Right ventricle myocardium inferior (tissue), 1 donor: ENCODE measurements around the gene CDK17. TPM values are rescaled to one million over a fixed set of nuclear protein-coding genes. Genes with fewer than 3 reads are reported as not detected.

Source experiments
- ATAC-seq: fragments of 200-7000 bp; cut with Tn5 transposase; one replicate; pipeline ENCODE4 v1.9.1; 2020; ENCODE audit warnings: mild to moderate bottlenecking, moderate library complexity
- DNase-seq: peaks from one replicate; pipeline ENCODE4 v3.0.0; 2021; ENCODE audit errors: missing footprints
- intact Hi-C: fragments of 100-400 bp; cut with DNase I; formaldehyde crosslinking; loops from one replicate; pipeline ENCODE4 v1.11.0; 2022
- total RNA-seq: library from RNA; stranded (reverse); fragmentation: NEBNext Ultra II Directional; extraction: Animal tissue kit (Norgen Biotek cat#: 25700); gene quantifications from one replicate; pipeline ENCODE4 v1.2.1, GENCODE V29; 2021
- donor health status: DM: no; HTN: yes; CAD: no; lungs with severe emphysema.

CDK17 gene
- total RNA-seq, 1 donor from 2014 or later: 16.0 TPM

DNA sequence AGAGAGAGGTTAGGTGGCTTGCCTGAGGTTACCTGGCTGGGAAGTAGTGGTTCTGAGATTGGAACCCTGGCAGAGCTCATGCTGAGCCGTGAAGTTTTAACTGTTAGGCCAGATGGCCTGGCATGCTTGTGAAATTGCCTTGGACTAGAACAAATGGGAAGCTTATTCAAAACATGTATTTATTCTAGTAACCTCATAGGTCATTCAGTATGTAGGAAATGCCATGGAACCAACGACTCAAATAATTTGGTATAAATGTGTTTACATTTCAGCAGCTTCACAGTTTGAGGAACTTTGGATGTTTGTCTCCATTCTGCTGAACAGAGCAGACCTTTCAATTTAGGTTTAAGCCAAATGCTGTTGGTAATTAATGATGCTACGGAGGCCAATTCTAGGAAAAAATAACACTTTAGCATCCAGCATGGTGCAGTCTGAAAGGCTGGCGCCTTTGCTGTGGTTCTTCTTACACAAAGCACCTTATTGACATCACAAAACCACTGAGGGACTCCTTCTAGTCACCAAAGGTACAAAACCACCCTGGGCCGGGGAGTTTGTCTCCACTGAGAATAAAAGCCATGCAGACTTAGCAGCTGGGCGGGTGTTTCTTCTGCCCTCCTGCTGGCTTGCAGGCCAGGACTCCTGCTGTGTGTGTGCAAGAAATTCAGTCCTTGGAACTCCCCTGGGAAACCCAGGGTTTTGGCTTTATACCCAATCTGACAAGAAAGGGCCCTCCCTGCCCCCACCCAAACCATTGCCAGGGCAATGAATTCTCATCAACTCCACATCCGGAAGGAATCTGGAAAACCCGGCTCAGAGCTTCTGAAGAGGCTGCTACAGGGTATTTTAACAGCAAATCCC lies 141.9 kb downstream of the CDK17 start:
- ATAC-seq (peak; percentile 62), DNase-seq (peak; percentile 78)
- intact Hi-C loops: no loop called here

DNA sequence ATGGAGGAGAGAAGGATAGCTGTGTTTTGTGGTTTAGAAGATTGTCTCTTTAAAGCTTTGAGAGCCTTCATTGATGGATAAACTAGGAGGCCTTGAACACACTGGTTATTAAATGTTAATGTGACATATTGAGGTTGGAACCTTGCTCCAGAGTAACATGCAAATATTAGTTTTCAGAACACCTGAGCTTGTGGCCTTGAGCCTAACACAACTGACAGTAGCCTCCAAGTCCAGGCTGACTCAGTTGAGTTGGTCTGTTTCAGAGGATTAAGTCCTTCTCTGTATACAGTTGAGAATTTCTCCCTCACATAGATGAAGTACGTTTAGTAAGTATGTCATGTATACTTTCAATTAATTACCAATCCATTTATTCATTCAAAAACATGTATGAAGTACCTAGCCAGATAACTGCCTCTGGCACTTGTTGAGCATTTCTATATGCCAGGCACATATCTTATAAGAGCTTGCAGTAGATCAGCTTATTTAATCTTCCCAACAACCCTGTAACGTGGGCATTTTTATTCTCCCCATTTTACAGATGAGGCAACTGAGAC lies 142.6 kb downstream of the CDK17 start:
- intact Hi-C loops: no loop called here
- no peak for DNase-seq
- no peak for ATAC-seq

DNA sequence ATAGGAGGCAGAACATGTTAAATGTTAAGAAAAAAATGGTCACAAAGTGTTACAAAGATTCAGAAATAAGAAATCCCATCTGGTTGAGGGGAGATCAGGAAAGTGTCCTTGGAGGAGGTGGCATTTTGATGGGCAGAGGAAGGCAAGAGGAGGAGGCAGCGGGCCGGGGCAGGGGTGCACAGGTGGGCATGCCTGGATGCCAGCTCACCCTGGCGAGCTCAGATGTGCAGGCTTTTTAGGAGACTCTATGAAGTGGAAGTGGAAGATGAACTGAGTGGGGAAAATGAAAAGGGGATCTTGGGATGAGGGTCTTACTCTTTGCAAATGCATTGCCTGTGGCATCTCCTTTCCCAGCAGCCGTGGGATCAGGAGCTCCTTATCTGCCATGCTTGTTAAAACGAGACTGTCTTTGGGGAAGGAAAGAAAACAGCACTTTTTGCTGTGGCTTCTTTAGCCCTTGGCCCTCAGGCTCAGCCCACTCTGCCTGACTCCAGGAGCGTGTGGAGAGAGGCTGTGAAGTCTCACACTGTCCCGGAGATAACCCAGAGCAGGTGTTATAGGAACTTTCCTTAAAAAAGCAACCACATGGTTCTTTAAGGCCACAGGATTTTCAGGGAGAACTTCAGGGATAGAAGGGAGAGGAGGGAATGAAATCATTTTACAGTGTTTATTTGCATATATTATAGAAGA lies 143.4 kb downstream of the CDK17 start:
- no peak for ATAC-seq
- intact Hi-C loops: no loop called here
- no peak for DNase-seq

DNA sequence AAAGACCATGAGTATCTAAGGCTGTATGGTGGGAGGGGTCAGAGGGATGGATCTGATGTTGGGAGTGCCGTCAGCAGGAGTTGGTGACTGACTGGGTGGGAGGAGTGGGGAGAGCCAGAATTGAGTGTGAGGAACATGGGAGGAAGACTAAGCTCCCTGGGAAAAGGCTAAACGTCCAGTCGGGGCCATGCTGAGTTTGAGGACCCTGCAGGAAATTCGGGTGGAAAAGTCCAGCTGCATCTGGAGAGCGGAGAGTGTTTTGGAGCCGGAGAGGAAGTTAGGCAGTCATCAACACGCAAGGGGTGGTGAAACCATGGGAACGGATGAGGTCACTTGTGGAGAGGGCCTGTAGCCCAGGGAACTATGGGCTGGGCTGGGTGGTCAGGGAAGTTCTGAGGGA lies 145.2 kb downstream of the CDK17 start:
- intact Hi-C loops: no loop called here
- DNase-seq (no peak), ATAC-seq (peak; percentile 87)

DNA sequence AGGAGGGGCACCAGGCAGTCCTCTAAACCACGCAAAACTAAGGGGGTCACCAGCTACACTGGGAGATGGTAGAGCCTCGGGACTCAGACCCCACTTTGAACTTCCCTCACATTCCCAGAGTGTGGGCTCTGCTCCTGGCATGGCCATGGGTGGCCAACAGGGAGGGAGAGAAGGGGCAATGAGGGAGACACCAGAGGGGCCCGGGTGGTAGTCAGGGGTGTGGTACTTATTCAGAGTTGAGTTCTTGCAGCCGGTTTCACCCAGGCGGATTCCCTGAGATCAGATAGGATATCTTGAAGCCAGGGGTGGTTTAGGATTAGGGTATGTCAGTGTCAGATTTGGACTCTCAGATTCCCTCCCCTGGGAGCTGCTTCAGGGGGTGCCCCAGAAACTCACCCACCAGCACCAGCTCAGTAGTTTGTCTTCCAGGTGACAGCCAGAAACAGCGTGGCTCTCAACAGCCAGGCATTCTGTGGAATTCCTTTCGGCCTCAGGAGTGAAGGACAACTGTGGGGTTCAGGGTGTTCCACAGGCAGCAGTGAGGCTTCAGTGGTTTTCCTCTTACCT lies 150.0 kb downstream of the CDK17 start:
- ATAC-seq: no peak
- intact Hi-C loops: no loop called here
- no peak for DNase-seq

DNA sequence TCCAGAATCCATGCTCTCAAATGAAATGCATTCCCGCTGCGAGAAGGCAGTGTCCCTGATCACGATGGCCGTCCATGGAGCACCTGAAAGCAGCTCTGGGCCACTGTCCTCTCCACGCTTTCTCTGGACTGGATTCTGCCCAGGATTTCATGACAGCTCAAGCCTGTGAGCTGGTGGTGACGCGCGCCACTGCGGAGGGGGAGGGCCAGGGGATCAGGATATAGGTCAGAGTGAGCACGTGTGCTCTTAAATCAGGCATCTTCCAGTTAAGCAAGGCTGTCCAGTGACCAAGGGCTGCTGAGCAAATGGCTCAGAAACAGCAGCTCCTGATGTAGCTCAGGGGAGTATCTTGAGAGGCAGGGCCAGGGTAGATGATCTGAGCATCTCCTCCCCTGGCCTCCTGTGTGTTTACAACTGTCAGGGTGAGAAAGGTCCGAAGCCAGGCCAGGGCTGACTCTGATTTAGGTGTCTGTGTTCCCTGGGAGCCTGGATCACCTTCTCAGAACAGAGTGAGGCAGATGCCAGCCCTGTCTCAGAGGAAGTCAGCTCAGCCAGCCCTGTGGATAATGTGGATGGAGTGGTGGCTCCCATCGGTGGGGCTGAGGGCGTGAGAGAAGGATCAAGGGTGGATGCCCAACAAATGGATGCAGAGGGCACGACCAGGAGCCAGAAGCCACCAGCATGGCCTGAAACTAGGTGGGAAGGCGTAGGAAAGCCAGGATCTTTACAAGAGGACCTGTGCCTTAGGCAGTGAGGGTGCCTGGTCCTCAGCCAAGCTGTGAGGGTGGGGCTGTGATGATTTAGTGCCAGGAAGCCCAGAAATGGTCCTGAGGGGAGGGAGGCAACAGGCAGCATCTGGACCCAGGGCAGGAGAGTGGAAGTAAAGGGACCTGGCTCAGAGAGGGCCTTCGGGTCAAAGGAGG lies 150.8 kb downstream of the CDK17 start:
- intact Hi-C loops: no loop called here

DNA sequence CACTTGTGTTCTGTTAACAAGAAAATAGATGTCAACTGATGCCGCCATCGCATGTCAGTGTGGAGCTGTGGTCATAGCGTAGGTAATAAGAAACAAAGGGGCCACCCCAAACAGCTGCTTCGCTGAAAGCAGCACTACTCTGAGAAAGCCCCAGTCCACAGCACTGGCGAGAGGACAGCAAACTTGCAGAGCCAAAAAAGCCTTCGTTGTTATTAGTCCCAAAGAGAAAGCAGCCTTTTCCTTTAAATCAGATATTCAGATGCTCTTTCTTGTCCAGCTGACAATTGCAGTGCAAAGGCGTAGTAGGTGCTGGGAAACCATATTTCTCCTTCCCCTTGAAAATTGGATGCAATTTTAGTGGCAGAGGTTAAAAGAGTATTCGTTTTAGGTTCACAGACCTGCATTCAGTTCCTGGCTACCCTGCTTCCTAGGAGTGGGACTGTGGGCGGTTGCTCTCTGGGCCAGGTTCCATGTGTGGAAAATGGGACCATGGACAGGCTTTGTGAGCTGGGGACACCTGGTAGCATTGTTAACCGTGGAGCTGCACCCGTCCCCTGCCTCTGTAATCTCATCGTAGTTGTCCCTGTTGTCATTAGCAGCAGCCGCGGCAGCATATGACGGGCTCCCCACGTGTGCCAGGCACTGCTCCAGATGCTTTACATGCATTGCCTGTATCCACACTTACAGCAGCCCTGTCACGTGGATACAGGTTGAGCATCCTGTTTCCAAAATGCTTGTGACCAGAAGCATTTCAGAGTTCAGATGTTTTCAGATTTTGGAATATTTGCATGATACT lies 151.9 kb downstream of the CDK17 start:
- DNase-seq (no peak), ATAC-seq (peak; percentile 47)
- intact Hi-C loops: no loop called here

More for the DNA sequence above, 150.8 kb downstream of the CDK17 start:
- ATAC-seq (peak; percentile 84), DNase-seq (no peak)

DNA sequence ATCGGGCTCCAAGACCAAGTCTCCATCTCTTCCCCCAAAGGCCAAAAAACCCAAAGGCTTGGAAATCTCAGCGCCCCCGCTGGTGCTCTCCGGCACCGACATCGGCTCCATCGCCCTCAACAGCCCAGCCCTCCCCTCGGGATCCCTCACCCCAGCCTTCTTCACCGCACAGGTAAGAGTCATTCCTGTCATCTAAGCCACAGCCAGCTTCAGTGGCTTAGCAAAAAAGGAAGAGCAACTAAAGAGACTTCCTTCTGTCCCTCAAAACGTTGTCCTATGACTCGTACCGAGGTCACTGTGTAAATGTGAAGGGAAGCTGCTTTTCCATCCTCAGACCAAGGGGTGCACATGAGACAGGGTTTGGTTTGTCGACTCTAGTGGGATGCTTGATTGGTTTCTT lies 152.7 kb downstream of the CDK17 start:
- intact Hi-C loops: no loop called here
- DNase-seq (no peak), ATAC-seq (no peak)

DNA sequence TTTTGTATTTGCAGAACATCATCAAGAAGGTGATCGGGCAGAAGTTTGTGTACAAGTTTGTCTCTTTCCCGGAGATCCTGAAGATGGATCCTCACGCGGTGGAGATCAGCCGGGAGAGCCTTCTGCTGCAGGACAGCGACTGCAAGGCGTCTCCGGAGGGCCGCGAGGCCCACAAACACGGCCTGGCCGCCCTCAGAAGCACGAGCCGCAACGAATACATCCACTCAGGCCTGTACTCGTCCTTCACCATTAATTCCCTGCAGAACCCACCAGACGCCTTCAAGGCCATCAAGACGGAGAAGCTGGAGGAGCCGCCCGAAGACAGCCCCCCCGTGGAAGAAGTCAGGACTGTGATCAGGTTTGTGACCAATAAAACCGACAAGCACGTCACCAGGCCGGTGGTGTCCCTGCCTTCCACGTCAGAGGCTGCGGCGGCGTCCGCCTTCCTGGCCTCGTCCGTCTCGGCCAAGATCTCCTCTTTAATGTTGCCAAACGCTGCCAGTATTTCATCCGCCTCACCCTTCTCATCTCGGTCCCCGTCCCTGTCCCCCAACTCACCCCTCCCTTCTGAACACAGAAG lies 153.2 kb downstream of the CDK17 start:
- no peak for ATAC-seq
- intact Hi-C loops: no loop called here
- no peak for DNase-seq

DNA sequence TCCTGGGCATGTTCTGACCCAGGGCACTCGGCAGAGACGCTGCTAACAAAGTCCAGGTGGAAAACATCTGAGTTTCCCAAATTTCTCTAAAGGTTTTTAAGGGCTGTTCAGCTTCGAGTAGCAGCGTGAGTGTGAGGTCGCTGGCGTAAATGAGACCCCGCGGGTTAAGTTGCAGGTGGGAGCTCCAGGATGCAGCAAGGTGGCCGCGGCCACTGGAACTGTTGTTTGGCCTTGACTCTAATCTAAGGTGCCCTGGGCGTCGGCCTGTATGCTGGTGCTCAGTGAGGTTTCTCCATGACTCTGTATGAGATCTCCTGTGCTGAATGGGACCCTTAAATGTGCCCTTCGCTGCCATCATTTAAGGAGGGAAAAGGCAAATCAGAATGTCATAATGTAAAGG lies 155.4 kb downstream of the CDK17 start:
- ATAC-seq (no peak), DNase-seq (no peak)
- intact Hi-C loops: no loop called here

DNA sequence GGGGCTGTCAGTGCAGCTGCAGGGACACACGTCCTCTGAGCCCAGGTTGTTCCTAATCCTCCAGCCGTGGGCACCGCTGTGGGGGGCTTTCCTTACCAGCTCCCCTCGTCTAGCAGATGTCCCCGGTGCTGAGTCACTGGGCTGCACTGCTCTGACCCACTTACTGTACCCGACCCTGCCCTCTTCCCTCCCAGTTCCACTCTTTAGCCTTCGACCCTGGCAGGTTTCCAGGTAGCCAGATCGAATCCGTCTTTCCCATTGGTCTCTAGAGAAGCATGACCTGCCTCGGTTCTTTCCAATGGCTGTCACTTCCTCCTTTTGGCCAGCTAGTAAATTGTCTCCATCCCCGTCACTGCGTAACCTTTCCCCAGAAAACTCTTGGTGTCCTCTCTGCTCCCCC lies 157.6 kb downstream of the CDK17 start:
- DNase-seq (no peak), ATAC-seq (no peak)
- intact Hi-C loops: no loop called here

DNA sequence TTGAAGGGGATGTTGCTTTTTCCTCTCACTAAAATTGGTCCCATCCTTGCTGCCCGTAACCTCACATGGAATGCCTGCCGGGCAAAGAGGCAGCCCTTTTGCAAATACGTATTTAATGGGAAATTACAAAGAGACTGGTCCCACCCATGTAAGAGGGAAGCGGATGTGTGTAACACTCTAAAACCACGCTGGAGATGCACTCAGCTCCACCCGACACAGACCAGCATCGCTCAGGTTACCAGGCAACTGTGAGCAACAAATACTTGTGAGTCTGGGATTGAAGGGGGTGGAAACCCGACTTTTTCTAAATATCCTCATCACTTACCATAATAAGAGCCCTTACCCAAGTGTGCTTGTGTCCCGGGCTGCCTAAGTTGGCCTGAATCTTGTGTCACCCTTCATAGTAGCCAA lies 158.4 kb downstream of the CDK17 start:
- intact Hi-C loops: no loop called here
- peak; percentile 26 for ATAC-seq
- peak; percentile 76 for DNase-seq

DNA sequence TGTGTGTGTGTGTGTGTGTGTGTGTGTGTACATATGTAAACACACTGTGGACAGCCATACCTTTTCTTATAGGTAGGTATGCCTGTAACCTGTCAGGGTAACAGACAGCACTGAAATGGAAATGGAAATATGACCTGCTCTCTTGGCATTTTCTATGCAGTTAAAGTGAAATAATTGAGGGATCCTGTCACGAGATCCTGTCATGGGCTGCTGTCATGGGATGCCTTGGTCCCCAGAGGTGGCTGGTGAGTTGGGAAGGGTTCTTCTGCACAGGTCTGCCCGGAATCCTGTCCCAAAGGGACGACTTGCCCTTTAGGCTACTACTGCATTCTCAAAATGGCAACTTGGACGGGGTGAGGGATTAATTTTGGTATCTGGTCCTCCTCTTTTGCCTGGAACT lies 158.8 kb downstream of the CDK17 start:
- no peak for DNase-seq
- intact Hi-C loops: no loop called here
- ATAC-seq: no peak

DNA sequence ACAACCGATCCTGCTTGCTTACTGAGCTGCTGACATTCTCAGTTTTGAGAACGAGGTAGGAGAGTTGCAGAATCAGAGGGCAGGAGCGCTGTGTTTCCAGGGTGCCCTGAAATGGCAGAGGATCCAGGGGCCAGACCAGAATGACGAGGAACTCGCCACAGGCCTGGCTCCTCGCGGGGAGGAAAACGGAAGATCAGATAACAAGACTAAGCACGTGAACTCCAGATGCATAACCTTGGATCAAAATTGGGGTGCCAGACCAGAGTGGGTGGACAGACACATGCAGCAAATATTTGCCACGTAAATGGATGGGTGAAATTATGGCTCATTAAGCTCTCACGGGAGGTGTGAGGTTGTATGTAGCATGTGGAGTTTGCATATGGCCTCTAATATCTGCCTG lies 159.6 kb downstream of the CDK17 start:
- ATAC-seq: no peak
- intact Hi-C loops: no loop called here
- no peak for DNase-seq

DNA sequence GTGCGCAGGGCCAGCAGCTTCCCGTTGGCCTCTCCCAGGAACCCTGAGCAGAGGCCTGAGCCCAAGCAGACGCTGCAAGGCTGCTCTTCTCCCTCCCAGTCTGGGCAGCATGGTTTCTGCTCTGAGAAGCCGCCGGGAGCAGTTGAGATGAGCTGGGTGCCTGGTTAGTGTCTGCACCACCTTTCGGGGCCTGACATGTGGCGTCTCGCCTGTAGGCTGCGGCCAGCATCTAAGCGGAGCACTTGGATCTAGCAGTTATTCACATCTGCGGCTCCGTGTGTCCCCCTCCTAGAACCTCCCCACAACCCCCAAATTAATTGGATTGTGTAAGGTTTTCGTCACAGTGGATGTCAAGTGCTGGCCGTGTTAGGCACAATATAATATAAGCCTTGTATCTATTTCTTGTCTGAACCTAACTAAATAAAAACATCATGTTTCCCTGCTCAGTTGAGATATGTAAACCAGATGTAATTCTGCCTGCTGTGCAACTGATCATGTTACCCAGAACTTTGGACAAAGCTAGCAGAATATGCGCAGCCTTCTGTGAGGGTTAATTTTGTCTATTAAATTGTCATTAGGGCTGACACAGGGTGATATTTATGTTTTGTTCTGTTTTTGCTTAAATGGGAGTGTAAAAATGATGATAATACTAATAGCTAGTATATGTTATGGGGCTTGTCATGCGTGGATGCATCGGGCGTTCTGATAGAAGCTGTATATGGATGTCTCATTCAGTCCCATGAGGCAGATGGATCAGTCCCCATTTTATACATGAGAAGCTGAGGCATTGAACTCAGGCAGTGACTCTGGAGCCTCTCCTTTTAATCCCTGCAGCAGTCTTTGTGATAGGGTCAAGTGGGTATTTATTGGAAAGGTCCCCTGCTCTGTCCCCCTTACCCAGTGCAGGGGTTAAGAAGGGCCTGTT lies 160.3 kb downstream of the CDK17 start:
- intact Hi-C loops: loop anchor here (1.0 kb wide), 1 partner anchor 19 kb away; no protein-coding TSS in a partner anchor
- DNase-seq (peak; percentile 76), ATAC-seq (peak; percentile 64)

DNA sequence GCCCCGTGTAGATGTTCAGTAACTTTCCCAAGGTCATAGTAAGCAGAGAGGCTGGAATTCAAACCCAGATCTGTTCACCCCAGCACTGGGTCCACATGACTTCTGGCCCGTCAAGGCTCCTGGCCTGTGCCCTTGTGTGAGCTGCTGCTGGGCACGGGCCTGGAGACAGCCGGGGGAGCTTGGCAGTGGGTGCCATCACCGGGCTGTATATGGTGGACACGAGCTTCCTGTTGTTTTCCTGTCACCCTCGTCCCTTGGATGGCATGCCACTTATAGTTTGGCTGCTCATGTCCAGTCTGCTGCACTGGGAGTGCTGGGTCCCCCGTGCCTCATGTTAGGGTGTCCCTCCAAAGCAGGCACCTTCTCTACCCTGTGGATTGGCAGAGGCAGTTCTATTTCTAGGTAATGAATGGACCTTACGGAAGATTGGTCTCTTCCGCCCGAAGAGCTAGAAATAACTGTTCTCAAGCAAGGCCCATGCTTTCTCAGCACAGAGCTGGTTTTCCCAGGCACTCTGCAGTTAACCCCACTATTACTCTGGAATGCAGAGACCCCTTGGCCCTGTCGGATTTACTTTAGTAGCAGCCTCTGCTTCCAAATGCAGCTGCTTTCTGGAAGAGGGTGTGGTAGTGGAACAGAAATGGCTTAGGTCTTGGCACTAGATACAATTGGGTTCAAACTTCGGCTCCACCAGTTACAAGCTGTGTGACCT lies 161.7 kb downstream of the CDK17 start:
- DNase-seq: no peak
- no peak for ATAC-seq
- intact Hi-C loops: loop anchor here (1.0 kb wide), 1 partner anchor 17 kb away; no protein-coding TSS in a partner anchor
